HEK293 (cell line): ENCODE data around the gene SYNJ2.

Source experiments
- CTCF ChIA-PET: fragments of 350-600 bp; formaldehyde crosslinking; extraction: SDS; loops from one replicate; lab custom pipeline; 2021; ENCODE audit warnings: antibody characterized with exemption; lab: Yijun Ruan, JAX
- POLR2A ChIA-PET: fragments of 300-600 bp; formaldehyde crosslinking; extraction: SDS; loops from one replicate; lab custom pipeline; 2020; ENCODE audit warnings: antibody characterized with exemption, inconsistent platforms; lab: Yijun Ruan, JAX
- H3K27ac ChIP-seq: fragments of 200-500 bp; sonication (Bioruptor generic); 2 replicates; pipeline ENCODE4 v1.5.1; 2014; ENCODE audit warnings: low read depth, low read length, control low read depth, inconsistent platforms; ENCODE audit errors: extremely low read depth
- H3K36me3 ChIP-seq, 2 experiments: fragments of 200-500 bp in 1 of 2; sonication (Bioruptor generic) in 1 of 2; 1 replicate in 1 of 2; 2 replicates in 1 of 2; pipeline ENCODE4 v1.5.1; 2014 to 2017; ENCODE audit warnings: inconsistent platforms in 2 of 2, low read length in 2 of 2; ENCODE audit not compliant: control insufficient read depth in 2 of 2, insufficient read depth in 1 of 2
- H3K4me1 ChIP-seq: fragments of 200-500 bp; sonication (Bioruptor generic); 2 replicates; pipeline ENCODE4 v1.5.1; 2014; ENCODE audit warnings: mild to moderate bottlenecking, low read length, inconsistent platforms; ENCODE audit not compliant: control insufficient read depth, insufficient read depth
- H3K4me3 ChIP-seq: 2 replicates; pipeline ENCODE4 v1.5.1; 2011; ENCODE audit warnings: low read depth, mild to moderate bottlenecking, control low read depth, low read length, moderate library complexity
- H3K9me3 ChIP-seq: fragments of 200-500 bp; sonication (Bioruptor generic); 2 replicates; pipeline ENCODE4 v1.5.1; 2014; ENCODE audit warnings: low read depth, low read length, inconsistent platforms; ENCODE audit not compliant: control insufficient read depth, insufficient read depth
- GFI1B ChIP-seq: fragments of 450-650 bp; formaldehyde crosslinking; IDR thresholded peaks from 2 replicates; pipeline ENCODE4 v1.5.1; 2016; ENCODE audit warnings: missing biosample characterization, missing genetic modification characterization
- GLIS2 ChIP-seq: fragments of 450-650 bp; formaldehyde crosslinking; IDR thresholded peaks from 2 replicates; pipeline ENCODE4 v1.5.1; 2016; ENCODE audit warnings: missing biosample characterization, missing genetic modification characterization
- HOXD13 ChIP-seq: sonication (generic); formaldehyde crosslinking; IDR thresholded peaks from 2 replicates; pipeline ENCODE4 v1.8.0; 2022; ENCODE audit warnings: missing genetic modification reagents, borderline replicate concordance
- INSM2 ChIP-seq: fragments of 450-650 bp; formaldehyde crosslinking; IDR thresholded peaks from 2 replicates; pipeline ENCODE4 v1.5.1; 2016; ENCODE audit warnings: missing biosample characterization, missing genetic modification characterization
- KLF7 ChIP-seq: fragments of 450-650 bp; formaldehyde crosslinking; IDR thresholded peaks from 2 replicates; pipeline ENCODE4 v1.5.1; 2016; ENCODE audit warnings: missing biosample characterization, missing genetic modification characterization, borderline replicate concordance
- OSR2 ChIP-seq: fragments of 450-650 bp; formaldehyde crosslinking; IDR thresholded peaks from 2 replicates; pipeline ENCODE4 v1.5.1; 2016; ENCODE audit warnings: missing biosample characterization, missing genetic modification characterization
- SCRT1 ChIP-seq: fragments of 450-650 bp; formaldehyde crosslinking; IDR thresholded peaks from 2 replicates; pipeline ENCODE4 v1.5.1; 2016; ENCODE audit warnings: missing biosample characterization, missing genetic modification characterization, borderline replicate concordance
- ZBTB17 ChIP-seq: fragments of 450-650 bp; formaldehyde crosslinking; IDR thresholded peaks from 2 replicates; pipeline ENCODE4 v1.5.1; 2016; ENCODE audit warnings: missing biosample characterization, missing genetic modification characterization
- ZBTB7A ChIP-seq: fragments of 450-650 bp; formaldehyde crosslinking; IDR thresholded peaks from 2 replicates; pipeline ENCODE4 v1.5.1; 2016; ENCODE audit warnings: low read depth, missing biosample characterization, missing genetic modification characterization
- ZNF211 ChIP-seq: fragments of 450-650 bp; formaldehyde crosslinking; IDR thresholded peaks from 2 replicates; pipeline ENCODE4 v1.5.1; 2016; ENCODE audit warnings: low read depth, missing biosample characterization, missing genetic modification characterization
- ZNF221 ChIP-seq: fragments of 450-650 bp; formaldehyde crosslinking; IDR thresholded peaks from 2 replicates; pipeline ENCODE4 v1.5.1; 2017; ENCODE audit warnings: missing biosample characterization, missing genetic modification characterization, borderline replicate concordance
- ZNF23 ChIP-seq: fragments of 450-650 bp; formaldehyde crosslinking; IDR thresholded peaks from 2 replicates; pipeline ENCODE4 v1.5.1; 2016; ENCODE audit warnings: missing biosample characterization, missing genetic modification characterization, borderline replicate concordance
- ZNF266 ChIP-seq: fragments of 450-650 bp; formaldehyde crosslinking; IDR thresholded peaks from 2 replicates; pipeline ENCODE4 v1.5.1; 2016; ENCODE audit warnings: missing biosample characterization, missing genetic modification characterization, low read depth
- ZNF341 ChIP-seq: fragments of 450-650 bp; formaldehyde crosslinking; IDR thresholded peaks from 2 replicates; pipeline ENCODE4; 2016; ENCODE audit warnings: low read depth, missing biosample characterization, missing genetic modification characterization
- ZNF394 ChIP-seq: fragments of 450-650 bp; formaldehyde crosslinking; IDR thresholded peaks from 2 replicates; pipeline ENCODE4 v1.5.1; 2016; ENCODE audit warnings: missing biosample characterization, missing genetic modification characterization, mild to moderate bottlenecking, moderate library complexity, borderline replicate concordance
- ZNF416 ChIP-seq: fragments of 450-650 bp; formaldehyde crosslinking; IDR thresholded peaks from 2 replicates; pipeline ENCODE4 v1.5.1; 2016; ENCODE audit warnings: missing biosample characterization, missing genetic modification characterization
- ZNF473 ChIP-seq: fragments of 450-650 bp; formaldehyde crosslinking; IDR thresholded peaks from 2 replicates; pipeline ENCODE4 v1.5.1; 2017; ENCODE audit warnings: missing biosample characterization, missing genetic modification characterization
- ZNF48 ChIP-seq: fragments of 450-650 bp; formaldehyde crosslinking; IDR thresholded peaks from 2 replicates; pipeline ENCODE4 v1.5.1; 2016; ENCODE audit warnings: missing biosample characterization, missing genetic modification characterization
- ZNF501 ChIP-seq: fragments of 450-650 bp; formaldehyde crosslinking; IDR thresholded peaks from 2 replicates; pipeline ENCODE4 v1.5.1; 2016; ENCODE audit warnings: missing biosample characterization, missing genetic modification characterization
- ZNF664 ChIP-seq: fragments of 450-650 bp; formaldehyde crosslinking; IDR thresholded peaks from 2 replicates; pipeline ENCODE4 v1.5.1; 2016; ENCODE audit warnings: missing biosample characterization, missing genetic modification characterization
- ZNF670 ChIP-seq: fragments of 450-650 bp; formaldehyde crosslinking; IDR thresholded peaks from 2 replicates; pipeline ENCODE4 v1.5.1; 2016; ENCODE audit warnings: missing biosample characterization, missing genetic modification characterization, low read depth
- ZNF692 ChIP-seq: fragments of 450-650 bp; formaldehyde crosslinking; IDR thresholded peaks from 2 replicates; pipeline ENCODE4 v1.5.1; 2016; ENCODE audit warnings: missing biosample characterization, missing genetic modification characterization
- ZNF777 ChIP-seq: fragments of 450-650 bp; formaldehyde crosslinking; IDR thresholded peaks from 2 replicates; pipeline ENCODE4 v1.5.1; 2017; ENCODE audit warnings: missing biosample characterization, missing genetic modification characterization, borderline replicate concordance
- ZNF830 ChIP-seq: fragments of 450-650 bp; IDR thresholded peaks from 2 replicates; pipeline ENCODE4 v1.5.0; 2018; ENCODE audit warnings: missing biosample characterization, missing genetic modification characterization, low read depth, mild to moderate bottlenecking, moderate library complexity
- ZSCAN16 ChIP-seq: fragments of 450-650 bp; formaldehyde crosslinking; IDR thresholded peaks from 2 replicates; pipeline ENCODE4 v1.5.1; 2016; ENCODE audit warnings: missing biosample characterization, missing genetic modification characterization
- ZSCAN5A ChIP-seq: fragments of 450-650 bp; formaldehyde crosslinking; IDR thresholded peaks from 2 replicates; pipeline ENCODE4 v1.5.1; 2016; ENCODE audit warnings: missing biosample characterization, missing genetic modification characterization

Gene SYNJ2

GRCh38 chr6:158022749-158023596, 41.3 kb downstream of the SYNJ2 start:
- ChIA-PET CTCF (interaction anchor here (0.6 to 1.2 kb wide), 3 partner anchors 11 to 16 kb away, joined by 3 to 4 read pairs (median 4); no protein-coding TSS in a partner anchor), POLR2A (interaction anchor here (0.9 kb wide), 1 partner anchor 23 kb away, joined by 4 read pairs; no protein-coding TSS in a partner anchor)
- TF ChIP-seq ZNF501 (tag by site-specific recombination) (no peak), ZNF830 (no peak), ZNF777 (tag by site-specific recombination) (no peak), GLIS2 (tag by site-specific recombination) (no peak), INSM2 (no peak), ZNF473 (tag by site-specific recombination) (no peak), ZSCAN16 (tag by site-specific recombination) (no peak), SCRT1 (tag by site-specific recombination) (no peak), ZNF416 (tag by site-specific recombination) (no peak), GFI1B (tag by site-specific recombination) (no peak), ZNF221 (no peak), ZNF341 (tag by site-specific recombination) (no peak), ZBTB7A (tag by site-specific recombination) (no peak), ZNF211 (tag by site-specific recombination) (no peak), ZNF664 (no peak)
- H3K4me3 ChIP-seq = no peak overlapping the region
- peaks cover 12% of the 10 kb centered on the region for H3K4me1 ChIP-seq
- no peaks in the 10 kb centered on the region for H3K9me3 ChIP-seq
- H3K36me3 ChIP-seq = peaks cover 0 to 22% of the 10 kb centered on the region in 2 experiments; a peak in 1 of 3 replicates
- H3K27ac ChIP-seq = no peak overlapping the region

- TF ChIP-seq OSR2 (tag by site-specific recombination) (0 out of 2 replicates have a peak, but pooled peaks have one; percentile 7), ZNF394 (tag by site-specific recombination) (no peak)
- Histone ChIP-seq H3K36me3 (peaks cover 0 to 16% of the 10 kb centered on the region in 2 experiments; a peak in 1 of 3 replicates), H3K4me3 (no peak overlapping the region), H3K27ac (no peak overlapping the region), H3K9me3 (no peaks in the 10 kb centered on the region), H3K4me1 (peaks cover 12% of the 10 kb centered on the region)
- CTCF ChIA-PET = interaction anchor here (1.2 kb wide), 1 partner anchor 15 kb away, joined by 4 read pairs; no protein-coding TSS in a partner anchor
- POLR2A ChIA-PET = no interaction called here
Measured at GRCh38 chr6:158023597-158023939, 41.9 kb downstream of the SYNJ2 start.

GRCh38 chr6:158024566-158025297, 43.1 kb downstream of the SYNJ2 start:
- no peak overlapping the region for H3K27ac ChIP-seq
- TF ChIP-seq ZNF692 (tag by site-specific recombination) (no peak), ZNF670 (no peak), ZNF394 (tag by site-specific recombination) (no peak), HOXD13 (CRISPR knock-in tag) (no peak), ZNF48 (tag by site-specific recombination) (no peak), ZNF473 (tag by site-specific recombination) (no peak), ZNF266 (tag by site-specific recombination) (no peak), ZSCAN5A (tag by site-specific recombination) (no peak), ZNF23 (no peak), KLF7 (no peak), ZBTB17 (no peak)

More at GRCh38 chr6:158024566-158025297, 43.1 kb downstream of the SYNJ2 start:
- peaks cover 12% of the 10 kb centered on the region for H3K4me1 ChIP-seq
- POLR2A ChIA-PET = no interaction called here
- peaks cover 0 to 14% of the 10 kb centered on the region in 2 experiments; a peak in 1 of 3 replicates for H3K36me3 ChIP-seq
- H3K9me3 ChIP-seq = no peaks in the 10 kb centered on the region
- H3K4me3 ChIP-seq = no peak overlapping the region
- CTCF ChIA-PET = interaction anchor here (0.6 to 3.0 kb wide), 6 partner anchors 14 to 437 kb away, joined by 4 to 33 read pairs (median 6); no protein-coding TSS in a partner anchor
